GM12878 (cell line): ENCODE results near the gene SYDE2.

Source experiments
- ATF3 ChIP-seq: IDR thresholded peaks from 2 replicates; pipeline ENCODE4 v1.6.1; 2011; ENCODE audit warnings: low read depth, mild to moderate bottlenecking, low read length, moderate library complexity, borderline replicate concordance; ENCODE audit errors: extremely low read depth
- CHD2 ChIP-seq: IDR thresholded peaks from 2 replicates; pipeline ENCODE4 v1.6.1; 2011; ENCODE audit warnings: low read depth, low read length, improper control_type of control experiment, borderline replicate concordance
- CTCF ChIP-seq, 3 experiments: IDR thresholded peaks in 2 of 3; conservative IDR thresholded peaks in 1 of 3; 2 replicates each; pipeline ENCODE4 v1.5.1; 2011; ENCODE audit warnings: low read depth in 3 of 3, low read length in 3 of 3, mild to moderate bottlenecking in 3 of 3, control low read depth in 2 of 3, moderate library complexity in 2 of 3, inconsistent platforms in 1 of 3, mixed read lengths in 1 of 3; ENCODE audit not compliant: control insufficient read depth in 2 of 3, insufficient read depth in 1 of 3; ENCODE audit errors: extremely low read depth in 1 of 3
- HDGF ChIP-seq: fragments of 450-650 bp; IDR thresholded peaks from 2 replicates; pipeline ENCODE4 v1.6.1; 2016; ENCODE audit warnings: antibody characterized with exemption
- POLR2A ChIP-seq: IDR thresholded peaks from 2 replicates; pipeline ENCODE4 v1.6.1; 2011; ENCODE audit warnings: low read depth, mild to moderate bottlenecking, low read length
- POLR2AphosphoS5 ChIP-seq: IDR thresholded peaks from 2 replicates; pipeline ENCODE4 v1.6.1; 2011; ENCODE audit warnings: mild to moderate bottlenecking, low read length, inconsistent platforms

GRCh38 chr1:85196358-85196757, 4.5 kb downstream of the SYDE2 start:
- no peak for TF ChIP-seq HDGF
- no peak for TF ChIP-seq POLR2AphosphoS5
- no peak for TF ChIP-seq CTCF (IDR thresholded peaks at IDR 0.05 in 2 of 3, conservative IDR thresholded peaks at IDR 0.05 in 1 of 3; ENCODE audit: control insufficient read depth in 2 of 3, extremely low read depth in 1 of 3, insufficient read depth in 1 of 3, low read depth in 3 of 3, low read length in 3 of 3)
- no peak for TF ChIP-seq ATF3
- TF ChIP-seq CHD2: no peak
- TF ChIP-seq POLR2A: no peak
